ENCODE data around the gene BROX.
"Not testable (repeated sequence)": the region's sequence is repeated elsewhere in the genome, so short reads cannot be mapped to it uniquely, and the experiment has no call there.

BROX gene, protein sequence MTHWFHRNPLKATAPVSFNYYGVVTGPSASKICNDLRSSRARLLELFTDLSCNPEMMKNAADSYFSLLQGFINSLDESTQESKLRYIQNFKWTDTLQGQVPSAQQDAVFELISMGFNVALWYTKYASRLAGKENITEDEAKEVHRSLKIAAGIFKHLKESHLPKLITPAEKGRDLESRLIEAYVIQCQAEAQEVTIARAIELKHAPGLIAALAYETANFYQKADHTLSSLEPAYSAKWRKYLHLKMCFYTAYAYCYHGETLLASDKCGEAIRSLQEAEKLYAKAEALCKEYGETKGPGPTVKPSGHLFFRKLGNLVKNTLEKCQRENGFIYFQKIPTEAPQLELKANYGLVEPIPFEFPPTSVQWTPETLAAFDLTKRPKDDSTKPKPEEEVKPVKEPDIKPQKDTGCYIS

DNA sequence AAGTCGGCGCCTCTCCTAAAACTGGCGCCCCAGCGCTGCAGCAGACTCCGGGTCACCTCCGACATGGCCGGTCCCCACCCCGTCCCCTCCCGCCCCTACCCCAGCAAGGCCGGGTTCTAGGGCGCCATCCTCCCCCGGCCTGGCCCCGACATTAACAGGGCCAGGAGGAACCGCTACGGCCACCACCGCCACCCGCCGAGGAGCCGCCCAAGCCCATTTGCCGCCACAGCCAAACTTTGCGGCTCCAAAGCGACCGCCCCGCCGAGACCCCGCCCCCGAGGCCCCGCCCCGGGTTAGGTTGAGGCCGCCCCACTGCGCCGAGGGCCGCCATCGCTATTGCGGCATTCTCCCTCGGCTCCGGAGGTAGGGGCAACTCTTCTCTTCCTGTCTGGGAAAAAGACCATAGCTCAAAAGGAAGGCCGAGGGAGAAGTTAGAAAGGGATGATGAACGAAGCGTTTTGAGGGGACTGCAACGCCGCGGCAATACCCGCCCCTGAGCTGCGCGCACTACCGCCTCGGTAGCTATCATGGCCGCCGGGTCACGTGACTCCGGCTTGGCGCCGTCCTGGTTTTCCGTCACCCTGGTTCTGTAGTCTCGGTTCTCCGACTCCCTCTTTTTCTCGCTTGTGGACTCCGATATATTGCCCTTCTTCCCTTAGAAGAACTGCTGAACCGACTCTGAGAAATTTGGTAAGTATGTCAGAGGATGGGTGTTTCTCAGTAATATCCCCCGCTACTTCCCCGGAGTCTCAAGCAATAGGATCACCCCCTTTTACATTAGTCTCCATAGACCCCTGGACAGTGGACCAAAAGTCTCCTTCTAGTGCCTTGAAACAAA is at the start of gene BROX, which contains the start of gene AIDA:
BROX (plus strand) TSS at position 312 of the 838 bp plus-strand sequence. CDS start 3,136 bp downstream, outside the sequence.
AIDA (minus strand) TSS at position 239 of the 838 bp plus-strand sequence; CDS start at position 65, 174 bp downstream.
- DNase-seq = peak; percentile 97

DNA sequence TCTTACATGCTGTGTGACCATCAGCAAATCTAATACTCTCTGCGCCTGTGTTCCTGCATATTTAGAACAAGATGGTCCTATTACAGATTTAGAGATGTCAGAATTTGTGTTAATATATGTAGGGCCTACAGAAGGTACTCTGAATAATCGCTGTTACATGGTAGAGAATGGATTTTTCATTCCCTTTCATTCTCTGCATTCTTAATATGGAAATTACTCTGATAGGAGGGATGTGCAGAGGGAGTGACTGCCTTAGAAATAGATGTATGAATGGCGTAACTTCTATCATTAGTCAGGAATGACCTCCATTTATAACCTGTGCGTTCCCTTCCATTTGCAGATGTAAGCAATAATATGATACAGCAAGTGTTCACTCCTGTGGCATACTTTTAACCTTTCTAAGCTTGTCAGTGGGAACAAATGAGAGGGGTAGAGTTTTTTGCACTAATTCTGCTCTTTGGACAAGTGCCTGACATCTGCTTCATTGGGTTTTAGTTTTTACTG is 48.9 kb upstream of the BROX start:
- no peak for DNase-seq

DNA sequence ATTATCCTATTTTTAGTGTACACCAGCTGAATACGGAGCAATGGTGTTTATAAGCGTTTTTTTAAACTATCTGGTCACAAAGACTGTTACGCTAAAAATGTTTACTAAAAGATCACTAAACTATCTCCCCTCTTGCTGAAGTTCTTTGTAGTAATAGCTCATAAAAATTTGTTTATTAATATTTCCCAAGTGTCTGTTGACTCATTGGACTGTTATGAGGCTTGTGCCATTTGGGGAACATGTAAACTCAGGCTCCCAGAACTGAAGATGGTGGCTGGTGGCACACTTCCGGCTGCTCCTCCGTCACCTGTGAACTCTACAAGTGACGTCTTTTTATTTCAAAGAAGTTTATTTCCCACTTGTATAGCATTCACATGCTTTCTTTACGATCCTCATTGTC is 46.4 kb upstream of the BROX start:
- DNase-seq = no peak

DNA sequence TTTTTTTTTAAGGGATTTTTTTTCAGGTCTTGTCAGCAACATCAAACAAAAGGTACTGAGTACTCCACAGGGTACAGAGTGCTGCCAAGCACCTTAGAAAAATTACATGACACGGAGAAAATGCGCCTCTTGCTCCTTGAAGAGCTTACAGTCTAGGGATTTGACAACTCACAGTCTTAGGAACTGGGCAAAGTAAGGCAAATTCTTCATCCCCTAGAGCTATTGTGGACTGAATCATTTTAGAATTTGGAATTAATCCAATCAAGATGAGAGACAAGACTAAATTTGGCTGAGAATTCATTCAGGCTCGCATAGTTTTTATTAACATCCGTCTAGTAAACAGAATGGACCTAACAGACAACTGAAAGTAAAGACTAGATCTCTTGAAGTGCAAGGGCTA is 44.2 kb upstream of the BROX start:
- DNase-seq = not testable (repeated sequence)

DNA sequence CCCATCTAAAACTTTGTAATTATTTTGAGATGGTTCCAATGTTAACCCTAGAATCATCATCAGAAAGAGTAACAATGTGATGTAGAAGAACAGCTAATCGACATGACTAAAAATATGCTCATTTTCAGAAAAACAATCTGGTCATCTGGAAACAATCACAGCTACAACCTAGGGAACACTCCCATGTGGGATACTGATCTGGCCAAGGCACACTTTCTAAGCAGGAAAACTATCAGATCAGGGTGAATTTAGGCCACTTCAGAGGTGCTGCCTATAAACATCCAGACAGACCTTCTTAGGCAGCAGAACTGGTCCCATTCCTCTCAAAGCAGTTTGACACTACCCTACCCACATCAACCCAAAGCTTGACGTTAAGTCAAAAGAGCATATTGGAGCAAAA is 43.3 kb upstream of the BROX start:
- DNase-seq = not testable (repeated sequence)

DNA sequence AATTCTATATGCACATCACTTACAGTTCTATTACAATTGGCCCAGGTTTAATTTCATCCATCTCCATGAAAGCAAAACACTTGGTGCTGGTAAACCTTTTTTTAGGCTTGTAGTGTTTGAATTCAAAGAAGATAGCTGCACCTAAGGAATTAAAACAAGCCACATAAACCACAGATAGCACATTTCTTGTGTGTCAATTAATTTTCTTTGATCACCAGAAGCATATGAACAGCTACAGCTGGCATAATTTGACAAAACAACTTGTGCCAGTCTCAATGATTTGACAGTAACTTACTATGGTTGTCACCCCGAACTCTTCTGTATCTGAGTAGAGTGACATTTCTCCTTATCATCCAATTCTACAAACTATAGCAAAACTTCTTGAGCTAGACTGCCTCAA is 42.3 kb upstream of the BROX start:
- no peak for DNase-seq

DNA sequence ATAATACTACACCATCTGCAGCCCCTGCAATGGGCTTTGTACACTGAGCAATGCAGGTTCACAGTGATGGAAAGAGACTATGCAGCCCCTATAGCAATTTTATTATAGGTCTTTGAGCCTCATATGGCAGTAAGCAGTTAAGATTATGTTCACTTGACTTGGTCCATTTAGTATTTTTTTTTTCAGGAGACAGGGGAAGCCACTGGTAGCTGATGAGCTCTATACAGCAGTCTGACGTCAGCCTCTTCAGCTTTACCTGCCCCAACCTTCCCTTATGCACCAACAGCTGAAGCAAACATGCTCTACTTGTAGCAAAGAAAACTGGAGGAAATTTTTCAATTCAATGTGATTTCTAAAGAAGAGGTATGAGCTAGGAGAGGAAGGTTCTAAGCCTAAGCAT is 32.3 kb upstream of the BROX start:
- DNase-seq = no peak

DNA sequence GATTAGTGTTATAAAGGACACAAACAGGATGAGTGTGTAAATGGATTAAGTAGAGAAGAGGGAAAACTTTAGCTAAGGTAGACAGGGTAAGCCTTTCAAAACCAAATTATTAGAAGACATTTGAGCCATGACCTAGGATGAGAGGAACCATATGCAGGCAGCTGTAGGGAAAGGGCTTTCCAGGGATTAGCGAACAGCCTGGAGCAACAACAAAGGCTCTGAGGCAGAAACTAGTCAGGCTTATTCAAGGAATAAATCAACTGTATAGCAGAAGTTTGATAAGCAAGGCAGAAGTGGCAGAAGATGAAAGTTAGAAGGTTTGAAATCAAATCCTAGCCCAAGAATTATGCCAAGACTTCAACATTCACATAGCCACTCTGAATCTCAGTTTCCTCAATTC is 21.3 kb upstream of the BROX start:
- DNase-seq = no peak

DNA sequence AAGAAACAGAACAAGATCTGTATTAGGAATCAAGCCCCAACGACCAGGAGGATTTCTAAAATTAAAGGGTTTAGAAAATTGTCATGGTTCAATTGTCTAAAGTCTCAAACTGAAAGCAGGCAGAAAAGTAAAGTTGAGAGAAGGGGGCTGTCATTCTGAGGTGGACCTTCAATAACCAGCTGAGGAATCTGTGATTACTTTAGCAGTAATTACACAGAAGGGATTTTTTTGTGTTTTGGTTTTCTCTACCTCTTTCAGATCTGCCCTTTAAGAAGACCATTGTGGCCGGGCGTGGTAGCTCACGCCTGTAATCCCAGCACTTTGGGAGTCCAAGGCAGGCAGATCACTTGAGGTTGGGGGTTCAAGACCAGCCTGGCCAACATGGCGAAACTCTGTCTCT is 17.4 kb upstream of the BROX start:
- no peak for DNase-seq

DNA sequence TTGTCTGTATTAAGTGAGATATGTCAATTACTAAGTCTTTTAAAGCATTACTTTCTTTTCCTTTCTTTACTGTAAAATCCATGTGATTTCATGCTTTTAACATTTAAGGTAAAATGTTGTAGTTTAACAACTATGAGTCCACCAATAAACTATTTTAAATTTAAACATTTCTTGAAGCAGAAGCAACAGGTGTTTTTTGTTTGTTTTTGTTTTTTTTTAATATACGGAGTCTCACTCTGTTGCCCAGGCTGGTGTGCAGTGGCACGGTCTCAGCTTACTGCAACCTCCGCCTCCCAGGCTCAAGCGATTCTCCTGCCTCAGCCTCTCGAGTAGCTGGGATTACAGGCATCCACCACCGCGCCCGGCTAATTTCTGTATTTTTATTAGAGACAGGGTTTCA is 15.6 kb upstream of the BROX start:
- DNase-seq = no peak

DNA sequence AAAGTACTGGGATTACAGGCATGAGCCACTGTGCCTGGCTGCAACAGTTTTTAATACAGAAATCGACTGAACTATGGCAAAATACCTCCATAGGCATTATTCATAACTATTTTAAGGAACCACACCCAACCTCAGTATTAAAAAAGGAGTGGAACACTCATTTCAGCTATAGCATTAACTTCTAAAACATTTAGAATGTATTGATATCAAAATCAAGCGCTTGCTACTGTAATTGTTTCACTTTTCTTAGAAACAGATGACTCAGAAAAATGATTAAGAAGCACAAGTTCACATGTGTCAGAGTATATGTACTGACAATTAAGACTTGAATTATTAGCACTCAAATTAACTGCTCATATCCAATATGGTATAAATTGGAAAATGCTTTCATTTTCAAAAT is 15.2 kb upstream of the BROX start:
- DNase-seq = no peak

DNA sequence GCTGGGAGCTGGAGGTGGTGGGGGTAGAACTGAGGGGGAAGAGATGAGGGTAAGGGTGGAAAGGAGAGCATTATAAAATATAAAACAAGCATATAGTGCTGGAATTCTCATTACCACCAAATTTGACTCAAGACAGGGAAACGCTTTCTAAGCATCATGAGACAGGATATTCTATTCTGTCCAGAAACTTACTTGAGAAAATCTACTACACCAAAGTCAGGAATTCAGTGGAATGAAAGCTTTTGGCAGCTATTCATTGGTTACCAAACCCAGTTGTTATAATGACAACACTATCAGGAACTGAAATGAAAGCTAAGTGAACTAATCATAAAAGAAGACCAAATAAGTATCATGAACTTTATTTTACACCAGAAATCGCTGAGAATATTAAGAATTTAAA is 14.5 kb upstream of the BROX start:
- no peak for DNase-seq

DNA sequence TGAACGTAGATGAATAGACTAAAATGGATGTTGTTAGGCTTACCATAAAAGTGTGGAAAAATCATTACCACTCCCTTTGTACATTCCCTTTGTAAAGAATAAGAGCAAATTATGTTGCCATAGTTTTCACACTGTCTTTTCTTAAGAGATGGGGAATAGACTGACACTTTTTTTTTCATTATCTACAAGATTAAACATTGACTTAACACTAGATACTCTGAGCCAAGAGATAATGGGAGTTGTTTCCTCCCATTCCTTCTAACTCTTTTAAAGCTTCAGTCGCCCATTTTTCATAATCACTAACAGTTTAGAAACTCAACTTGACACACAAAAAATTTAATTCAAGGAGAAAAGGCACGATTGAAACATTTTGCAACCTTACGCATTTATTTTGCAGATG is 10.2 kb upstream of the BROX start:
- no peak for DNase-seq

DNA sequence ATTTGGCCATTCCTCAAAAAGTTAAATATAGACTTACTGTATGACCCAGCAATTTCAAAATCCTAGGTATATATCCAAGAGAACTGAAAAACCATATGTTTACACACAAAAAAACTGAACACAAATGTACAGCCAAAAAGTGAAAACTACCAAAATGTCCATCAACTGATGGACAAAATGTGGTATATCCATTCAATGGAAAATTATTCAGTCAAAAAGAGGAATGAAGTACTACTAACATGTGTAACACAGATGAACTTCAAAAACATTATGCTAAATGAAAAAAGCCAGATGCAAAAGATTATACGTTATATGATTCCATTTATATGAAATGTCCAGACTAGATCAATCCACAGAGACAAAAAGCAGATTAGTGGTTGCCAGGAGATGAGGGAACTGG is 8.1 kb upstream of the BROX start:
- DNase-seq = no peak

DNA sequence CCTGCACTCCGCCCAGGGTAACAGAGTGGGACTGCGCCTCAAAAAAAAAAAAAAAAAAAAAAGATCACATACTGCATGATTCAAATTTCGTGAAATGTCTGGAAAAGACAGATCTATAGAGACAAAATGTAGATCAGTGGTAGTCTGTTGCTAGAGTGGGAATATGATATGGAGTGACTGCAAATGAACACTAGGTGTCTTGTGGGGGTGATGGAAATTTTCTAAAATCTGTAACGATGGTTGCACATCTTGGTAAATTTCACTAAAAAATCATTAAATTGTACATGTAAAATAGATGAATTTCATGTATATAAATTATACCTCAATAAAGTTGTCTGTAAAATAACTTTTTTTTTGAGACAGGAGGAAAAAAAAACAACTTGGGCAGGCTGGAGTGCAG is 5.5 kb upstream of the BROX start:
- no peak for DNase-seq

DNA sequence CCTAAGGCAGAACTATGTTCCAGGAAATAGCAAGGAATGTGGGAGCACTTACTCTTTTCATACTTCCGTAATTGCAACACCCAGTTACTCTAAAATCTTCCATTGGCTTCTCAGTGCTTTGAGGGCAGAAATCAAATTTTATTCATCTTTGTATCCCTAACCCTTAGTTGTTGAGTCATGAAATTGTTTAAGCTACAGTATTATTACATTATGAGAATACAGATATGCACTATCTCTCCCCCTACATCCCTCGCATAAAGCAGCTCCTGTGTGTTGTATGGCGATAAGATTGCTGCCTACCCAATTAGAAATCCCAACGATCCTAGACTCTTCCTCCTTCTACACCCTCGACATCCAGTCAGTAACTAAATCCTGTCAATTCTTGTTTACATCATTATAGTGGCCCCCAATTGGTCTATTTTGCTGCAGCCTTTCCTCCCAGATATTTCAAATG is 2.6 kb upstream of the BROX start:
- DNase-seq = no peak

DNA sequence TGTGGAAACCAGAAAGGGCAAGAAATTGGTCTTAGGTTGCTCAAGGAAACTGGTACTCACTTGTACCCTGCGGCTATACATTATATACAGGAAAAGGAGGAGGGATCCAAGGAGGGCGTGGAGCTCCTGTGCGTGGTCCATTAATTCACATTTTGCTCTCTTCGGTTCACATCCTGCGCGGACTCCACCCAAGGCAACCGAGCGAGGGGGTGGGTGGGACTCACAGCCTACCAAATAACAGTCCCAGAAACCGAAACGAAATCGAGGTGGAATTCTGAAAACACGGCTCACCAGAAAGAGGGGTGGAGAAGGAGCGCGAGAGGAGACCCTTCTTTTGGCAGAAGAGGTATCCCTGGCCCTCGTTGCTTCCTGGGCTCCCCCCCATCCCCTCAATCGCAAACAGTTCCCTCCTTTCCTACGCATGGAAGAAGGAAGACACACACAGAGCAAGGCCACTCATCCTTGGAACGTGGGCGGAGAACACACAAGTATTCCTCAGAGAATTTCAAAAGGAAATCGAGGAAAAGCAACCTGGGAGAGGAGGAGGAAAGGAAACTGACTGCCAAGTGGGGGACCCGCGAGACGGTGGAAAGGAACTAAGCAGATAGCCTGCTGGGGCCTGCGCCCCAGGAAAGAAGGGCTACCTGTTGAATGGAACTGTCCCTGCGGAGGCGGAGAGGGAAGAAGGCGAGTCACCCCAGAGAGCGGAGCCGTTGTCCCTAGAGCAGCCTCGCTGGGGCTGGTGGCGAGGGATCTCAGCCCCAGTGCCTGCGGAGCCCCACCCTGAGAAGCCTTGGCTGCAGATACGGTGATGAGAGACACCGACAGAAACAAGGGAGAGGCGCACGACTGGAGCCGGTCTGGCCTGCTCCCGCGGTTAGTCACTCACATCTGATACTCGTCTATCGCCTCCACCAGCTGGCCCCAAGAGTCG is 778 bp upstream of the BROX start:
- DNase-seq = peak; percentile 76

DNA sequence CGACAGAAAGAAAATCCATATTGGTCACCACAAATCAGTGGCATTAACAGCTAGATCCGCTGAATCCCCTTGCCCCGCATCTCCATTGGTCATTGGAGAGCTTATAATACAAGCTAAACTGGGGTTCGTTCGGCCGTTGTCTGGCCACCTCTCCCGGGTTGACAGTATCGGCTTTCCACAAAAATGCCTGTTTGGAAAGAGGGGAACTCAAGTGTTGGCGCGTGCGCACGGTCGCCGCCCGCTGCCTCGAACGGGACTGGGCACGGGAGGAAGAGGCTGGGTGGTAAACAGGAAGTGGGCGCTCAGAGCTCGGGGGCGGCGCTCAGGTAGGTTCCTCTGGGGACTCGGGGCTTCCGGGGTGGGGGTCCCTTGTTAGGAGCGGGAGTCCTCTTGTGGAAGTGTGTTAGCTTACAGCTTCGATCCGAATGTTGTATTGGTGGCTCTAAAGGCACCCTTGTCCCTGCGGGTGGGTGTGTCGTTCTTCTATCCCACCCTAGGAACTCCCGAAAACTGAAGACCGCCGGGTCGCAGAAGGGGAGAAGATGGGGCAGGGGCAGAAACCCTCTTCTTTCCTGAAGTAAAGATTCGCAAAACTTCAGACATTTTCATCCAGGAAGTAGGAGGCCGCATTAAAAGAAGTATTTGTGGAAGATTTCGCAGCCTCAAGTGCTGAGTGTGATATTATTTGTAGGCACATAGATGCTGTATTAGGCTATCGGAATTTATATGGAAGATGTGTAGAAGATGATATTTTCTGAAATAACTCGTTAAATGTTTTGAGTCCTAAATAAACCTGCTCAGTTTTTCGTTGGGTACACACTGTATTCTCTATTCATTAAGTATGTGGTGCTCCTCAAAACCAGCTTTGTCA is 962 bp downstream of the BROX start:
- DNase-seq = peak; percentile 90

DNA sequence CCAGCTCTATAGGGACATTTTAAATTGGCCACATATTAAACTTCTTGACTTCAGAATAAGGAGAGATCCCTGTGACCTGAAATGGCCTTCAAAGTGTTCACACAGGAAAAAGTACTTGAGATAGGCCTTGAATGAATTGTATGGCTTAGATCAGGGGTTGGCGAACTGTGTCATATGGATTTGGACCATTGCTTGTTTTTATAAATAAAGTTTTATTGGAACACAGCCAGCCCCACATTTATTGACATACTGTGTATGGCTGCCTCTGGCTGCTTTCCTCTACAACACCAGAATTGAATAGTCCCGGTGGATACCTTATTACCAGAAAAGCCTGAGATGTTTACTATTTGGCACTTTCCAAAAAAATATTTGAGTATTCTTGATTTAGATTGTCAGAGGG is 4.0 kb downstream of the BROX start:
- DNase-seq = no peak

DNA sequence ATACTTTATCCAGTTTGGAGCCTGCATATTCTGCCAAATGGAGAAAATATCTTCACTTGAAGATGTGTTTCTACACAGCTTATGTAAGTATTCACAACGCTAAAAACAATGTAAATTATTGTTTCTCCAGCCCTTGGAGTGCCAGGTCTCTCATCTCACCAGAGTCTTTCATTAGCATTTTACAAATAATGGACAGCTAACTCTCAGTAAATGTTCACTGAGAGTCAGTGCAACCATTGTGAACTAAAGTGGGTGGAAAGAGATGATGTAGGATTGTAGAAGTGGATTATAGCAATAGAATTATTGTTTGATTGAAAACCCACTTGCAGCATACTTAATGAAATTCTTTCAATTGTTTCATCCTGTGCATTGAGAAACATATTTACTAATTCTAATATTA is 16.4 kb downstream of the BROX start:
- no peak for DNase-seq

DNA sequence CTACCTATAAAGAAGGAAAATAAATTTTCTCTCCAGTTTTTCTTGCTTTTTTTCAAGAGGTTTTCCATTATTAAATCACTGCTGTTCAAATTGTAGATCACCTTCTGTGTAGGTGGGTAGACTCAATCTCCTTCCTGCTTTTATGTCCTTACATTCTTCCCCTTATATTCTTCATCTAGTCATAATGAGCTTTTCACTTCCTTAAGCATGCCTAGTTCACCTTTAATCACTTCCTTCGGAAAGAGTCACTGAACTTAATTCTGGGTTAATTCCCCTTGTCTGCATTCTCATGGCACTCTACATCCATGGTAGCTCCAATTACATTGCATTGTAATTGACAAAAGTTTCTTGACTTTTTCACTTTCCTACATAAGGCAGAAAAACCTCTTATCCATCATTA is 18.5 kb downstream of the BROX start:
- no peak for DNase-seq
